Activated CD4-positive, alpha-beta T cell treated with anti-CD3 and anti-CD28 coated beads for 48 hours (primary cell): ENCODE results near the gene FAM107A.

ENCODE experiments used
- DNase-seq: peaks from one replicate; pipeline ENCODE4 v3.0.0-alpha.2; 2020

The FAM107A gene, protein sequence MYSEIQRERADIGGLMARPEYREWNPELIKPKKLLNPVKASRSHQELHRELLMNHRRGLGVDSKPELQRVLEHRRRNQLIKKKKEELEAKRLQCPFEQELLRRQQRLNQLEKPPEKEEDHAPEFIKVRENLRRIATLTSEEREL

DNA sequence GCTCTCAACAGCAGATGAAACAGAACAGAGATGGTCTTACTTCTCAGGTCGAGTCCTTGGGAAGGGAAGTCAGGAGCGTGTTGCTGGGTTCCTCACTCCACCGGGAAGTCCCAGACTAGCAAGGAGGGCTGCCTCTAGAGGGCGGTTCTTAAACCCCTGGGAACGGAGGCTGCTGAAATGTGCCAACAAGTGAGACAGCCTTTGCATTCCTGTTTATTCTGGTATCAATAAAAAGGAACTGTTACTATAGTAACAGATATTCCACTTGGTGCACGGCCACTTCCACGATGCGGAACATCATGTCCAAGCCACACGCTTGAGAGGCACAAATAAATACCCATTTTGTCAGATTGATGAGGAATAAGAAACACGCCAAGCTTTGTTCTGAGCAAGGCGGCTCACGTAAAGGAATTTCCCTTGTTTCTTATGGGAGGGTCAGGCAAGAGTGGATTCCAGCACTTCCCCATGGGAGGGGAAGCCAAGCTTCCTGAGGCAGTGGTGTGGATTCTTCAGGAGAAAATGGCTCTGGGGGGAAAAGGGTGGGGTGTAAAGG lies at the start of gene FAM107A:
FAM107A (minus strand) TSS at position 123 of the 553 bp plus-strand sequence. CDS start 7,531 bp downstream, outside the sequence.
- DNase-seq = no peak

DNA sequence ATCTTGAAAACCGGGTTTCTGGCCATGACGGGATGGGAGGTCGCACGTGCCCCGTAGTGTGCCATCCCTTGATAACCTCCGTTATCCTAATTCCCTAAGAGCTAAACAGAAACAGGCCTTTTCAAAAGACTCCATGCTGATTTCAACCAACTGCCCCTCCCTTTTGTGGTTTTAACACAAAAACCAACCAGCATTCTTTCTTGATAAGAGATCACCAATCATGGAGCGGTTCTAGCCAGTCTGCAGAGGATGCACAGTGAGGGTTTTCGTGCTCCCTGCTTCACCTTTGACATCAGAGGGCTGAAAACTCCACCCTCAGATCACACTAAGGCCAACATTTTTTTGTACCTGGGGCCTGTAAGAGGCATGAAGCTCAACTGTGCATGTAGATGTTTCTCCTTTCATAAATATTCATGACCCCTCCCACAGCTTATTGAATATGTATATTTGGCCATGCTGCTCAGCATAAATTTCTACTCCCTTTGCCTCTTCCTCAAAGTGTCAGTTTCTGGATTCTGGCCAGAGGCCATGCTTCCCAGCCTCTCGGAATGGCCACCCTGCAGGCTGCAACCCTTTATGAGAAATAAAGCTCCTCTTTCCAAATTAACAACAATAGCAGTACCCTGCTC lies 48.1 kb upstream of the FAM107A start:
- no peak for DNase-seq

DNA sequence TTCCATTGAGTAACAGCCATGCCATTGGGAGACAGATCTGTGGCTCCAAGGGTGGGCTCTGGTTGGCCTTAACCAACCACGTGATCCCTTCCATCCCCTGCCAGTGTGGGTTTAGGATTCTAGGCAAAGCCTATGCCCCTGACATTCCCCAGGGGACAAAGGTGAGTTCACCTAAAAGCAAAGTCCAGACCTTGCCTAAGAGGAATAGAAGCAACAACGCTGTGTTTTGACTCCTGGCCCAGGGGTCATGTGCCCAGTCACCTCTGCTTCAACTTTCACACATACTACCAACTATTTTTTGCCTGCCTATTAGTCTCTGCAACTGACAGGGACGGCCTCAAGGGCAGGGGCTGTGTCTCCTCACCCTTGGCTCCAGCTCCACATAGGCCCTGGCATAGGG lies 47.4 kb upstream of the FAM107A start:
- no peak for DNase-seq

DNA sequence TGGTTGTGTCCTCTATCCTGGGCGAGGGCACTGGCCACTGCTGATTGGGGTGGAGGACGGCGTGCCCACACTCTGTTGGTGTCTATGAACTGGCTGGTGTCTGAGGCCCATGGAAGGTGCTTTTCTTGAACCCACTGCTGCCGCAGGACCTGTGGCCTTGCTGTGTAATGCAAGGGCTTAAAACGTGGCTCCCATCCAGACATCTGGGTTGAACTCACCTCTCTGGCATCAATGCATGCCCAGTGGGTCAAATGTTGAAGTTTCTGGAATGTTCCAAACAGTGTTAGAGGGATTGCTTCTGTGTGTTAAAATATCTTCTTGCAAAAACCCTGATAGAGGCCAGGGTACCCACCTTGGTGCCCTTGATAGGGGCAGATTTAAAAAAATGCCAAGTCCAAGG lies 46.8 kb upstream of the FAM107A start:
- no peak for DNase-seq

DNA sequence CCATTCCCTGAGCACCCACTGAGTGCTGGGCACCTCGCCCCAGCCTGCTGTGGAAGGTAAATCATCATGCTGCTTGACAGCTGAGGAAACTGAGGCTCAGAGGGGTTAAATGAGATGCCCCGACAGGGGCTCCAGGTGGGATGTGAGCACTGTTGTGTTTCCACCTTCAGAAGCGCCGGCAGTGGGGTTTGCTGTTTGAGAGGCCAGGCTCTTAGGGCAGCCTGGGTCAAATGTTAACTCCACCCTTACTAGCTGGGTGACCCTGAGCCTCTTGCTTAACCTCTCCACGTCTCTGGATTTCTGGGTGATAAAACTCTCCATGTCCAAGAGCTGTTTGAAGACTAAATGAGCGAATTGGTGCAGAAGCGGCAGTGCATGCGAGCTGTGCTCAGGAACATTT lies 46.3 kb upstream of the FAM107A start:
- no peak for DNase-seq

DNA sequence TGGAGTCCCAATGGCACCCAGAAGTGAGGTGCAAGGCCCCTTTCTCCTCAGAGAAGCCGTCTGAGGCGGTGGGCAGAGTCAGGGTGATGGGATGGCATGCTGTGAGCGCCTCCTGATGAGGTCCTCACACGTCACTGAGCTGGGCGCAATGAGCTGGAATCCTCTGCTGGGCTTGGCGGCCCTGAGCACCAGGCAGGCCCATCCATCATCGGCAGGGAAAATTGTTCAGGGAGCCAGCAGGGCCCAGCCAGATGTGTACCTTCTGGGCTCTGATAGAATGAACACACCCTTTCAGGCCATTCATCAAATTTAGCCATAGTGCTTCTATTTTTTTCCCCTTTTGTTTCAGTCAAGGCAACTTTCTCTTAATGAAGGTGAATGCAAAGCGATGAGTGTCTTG lies 45.7 kb upstream of the FAM107A start:
- DNase-seq = no peak

DNA sequence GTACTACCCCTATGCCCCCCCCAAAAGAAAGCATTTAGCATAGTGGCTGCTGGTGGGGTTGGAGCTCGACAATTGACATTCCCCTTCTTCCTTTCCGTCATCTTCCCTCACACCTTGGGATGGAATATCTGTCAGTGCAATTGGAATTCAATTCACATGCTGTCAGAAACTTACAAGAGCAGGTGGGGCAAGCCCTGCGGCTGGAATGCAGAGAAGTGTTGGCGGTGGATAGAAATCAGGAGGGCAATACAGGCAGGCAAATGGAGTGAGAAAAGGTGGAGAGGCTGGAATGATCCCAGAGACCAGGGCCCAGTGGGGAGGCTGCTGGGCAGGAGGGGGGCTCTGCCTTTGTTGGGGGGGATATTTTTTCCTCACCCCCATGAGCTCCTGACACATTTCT lies 45.2 kb upstream of the FAM107A start:
- DNase-seq = no peak

DNA sequence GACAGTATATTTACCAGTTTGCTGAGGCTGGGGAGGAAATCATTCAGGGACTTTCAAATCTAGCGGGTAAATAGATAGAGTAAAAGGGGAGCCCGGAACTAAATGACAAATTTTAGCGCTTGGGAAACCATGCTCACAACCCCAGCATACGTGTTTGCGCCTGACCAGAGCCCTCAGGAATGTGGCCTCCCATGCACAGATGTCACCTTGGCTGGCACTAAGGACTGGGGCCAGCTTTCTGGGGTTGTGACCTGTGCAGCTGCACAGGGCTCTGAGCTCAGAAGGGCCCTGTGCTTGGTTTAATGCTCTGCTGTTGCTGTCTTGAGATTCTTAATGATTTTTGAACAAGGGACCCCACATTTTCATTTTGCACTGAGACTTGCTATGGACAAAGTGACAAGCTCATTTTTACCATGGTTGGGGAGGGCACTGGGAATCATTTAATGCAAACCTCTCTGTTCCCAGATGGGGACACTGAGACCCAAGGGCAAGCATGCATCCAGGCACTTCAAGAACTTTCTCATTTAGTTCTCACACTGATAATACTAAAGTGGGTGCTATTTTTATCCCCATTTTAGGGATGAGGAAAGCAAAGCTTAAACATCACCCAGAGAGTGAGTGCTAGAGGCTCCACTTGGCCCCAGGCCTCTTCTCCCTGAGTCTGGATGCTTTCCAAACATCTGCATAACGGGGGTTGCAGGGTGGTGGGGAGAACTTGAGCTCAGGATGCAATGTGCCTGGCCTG lies 44.1 kb upstream of the FAM107A start:
- no peak for DNase-seq

DNA sequence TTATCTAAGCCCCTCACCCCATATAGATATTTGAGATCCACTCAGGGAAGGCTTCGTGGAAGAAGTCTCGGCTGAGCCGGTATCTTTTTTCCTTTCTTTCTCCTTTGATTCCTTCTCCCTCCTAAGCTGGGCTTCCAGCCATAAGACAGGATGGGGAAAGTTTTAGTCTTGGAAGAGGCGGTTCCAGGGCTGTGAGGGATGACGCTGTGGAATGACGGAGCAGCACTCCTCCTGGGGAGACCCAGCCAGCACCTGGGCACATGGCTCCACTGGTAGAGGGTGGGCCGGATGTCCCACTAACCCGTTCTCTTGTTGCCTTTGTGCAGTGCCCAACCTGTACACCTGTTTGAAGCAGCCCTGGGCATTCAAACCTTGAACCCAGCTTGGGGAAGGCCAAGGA lies 43.2 kb upstream of the FAM107A start:
- no peak for DNase-seq

DNA sequence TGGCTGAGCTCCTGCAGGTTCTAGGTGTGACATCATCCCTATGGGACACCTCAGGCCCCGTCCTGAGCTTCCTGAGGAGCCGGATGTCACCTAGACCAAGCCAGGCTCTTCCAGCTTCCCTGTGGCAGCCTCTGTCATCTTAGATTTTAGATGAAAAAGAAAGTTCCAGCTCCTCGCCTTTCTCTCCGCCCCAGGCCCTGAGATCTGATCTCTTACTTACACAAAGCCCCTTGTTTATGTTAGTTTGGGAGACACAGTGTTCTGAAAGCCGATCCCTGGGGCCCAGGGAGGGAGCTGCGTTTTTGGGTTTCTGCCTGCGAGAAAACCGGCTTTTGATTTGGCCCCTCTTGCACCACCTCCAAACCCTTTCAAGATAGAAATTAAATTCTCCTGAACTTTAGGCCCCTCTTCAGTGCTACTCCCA lies 40.2 kb upstream of the FAM107A start:
- no peak for DNase-seq

DNA sequence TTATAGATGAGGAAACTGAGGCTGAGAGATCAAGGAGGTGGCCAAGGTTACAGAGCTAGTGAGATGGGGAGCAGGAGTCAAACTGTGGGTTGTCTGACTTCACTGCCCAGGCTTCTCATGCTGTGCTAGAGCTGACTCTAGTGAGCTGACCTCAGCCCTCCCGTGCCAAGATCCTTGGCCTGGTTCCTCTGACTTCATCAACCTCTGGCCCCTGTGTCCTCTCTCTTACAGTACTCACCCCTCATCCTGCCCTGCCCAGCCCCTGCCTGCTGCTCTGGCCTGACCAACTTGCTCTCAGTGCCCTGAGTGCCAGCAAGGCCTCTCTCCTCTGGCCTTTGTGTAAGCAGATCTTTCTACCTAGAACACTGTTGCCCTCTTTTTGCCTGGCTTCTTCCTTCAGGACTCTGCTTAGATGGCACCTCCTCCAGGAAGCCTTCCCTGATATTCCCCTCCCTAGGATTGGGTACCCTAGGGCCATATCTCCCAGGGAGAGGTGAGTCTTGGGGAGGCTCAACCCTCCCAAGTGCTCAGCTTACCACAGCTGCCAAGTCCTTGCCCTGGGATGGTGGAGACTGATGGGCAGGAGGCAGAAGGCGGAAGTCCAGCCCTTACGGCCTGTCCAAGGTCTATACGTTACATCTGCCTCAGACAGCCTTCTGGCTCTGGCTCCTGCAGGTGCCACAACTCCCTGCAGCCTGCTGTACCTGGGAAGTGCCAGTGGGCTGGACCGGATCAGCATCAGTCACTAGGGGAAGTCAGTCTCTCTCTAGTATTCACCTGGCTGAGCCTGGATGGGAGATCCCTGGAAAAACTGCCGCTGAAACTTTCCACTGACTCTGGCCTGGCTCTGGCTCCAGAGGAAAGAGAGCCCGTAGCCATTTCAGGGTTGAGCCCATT lies 36.3 kb upstream of the FAM107A start:
- DNase-seq = no peak

DNA sequence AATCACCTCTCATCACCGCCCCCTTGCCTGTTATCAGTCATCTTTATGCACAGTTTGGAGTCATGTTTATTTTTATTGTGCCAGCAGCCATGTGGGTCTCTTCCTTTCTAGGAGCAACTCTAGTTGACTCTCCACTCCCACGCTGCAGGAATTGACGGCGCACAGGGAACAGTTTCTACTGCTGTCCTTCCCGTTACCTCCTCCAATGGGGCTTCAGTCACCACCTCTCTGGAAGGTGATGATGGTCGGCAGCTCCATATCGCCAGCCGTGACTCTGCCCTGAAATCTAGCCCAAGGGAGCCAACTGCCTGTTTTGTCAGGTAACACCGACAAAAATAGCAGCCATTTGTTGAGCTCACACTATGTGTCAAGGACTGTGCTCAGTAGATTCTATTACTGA lies 35.6 kb upstream of the FAM107A start:
- DNase-seq = no peak

DNA sequence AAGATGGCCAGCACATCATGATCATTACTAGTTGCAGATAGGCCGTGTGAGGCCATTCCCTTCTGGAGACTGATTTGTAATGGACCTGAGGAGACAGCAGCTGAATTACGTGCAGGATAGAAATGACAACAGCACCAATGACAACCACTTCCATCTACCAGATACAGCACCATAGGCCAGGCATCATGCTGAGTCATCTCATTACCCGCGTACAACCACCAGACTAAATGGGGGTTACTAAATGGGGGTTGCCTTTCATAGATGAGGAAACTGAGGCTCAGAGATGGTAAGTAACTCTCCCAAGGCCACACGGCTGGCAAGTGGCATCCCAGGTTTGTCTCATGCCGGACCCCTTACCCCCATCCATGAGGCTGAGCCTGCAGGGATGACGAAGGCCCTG lies 32.8 kb upstream of the FAM107A start:
- DNase-seq = no peak

DNA sequence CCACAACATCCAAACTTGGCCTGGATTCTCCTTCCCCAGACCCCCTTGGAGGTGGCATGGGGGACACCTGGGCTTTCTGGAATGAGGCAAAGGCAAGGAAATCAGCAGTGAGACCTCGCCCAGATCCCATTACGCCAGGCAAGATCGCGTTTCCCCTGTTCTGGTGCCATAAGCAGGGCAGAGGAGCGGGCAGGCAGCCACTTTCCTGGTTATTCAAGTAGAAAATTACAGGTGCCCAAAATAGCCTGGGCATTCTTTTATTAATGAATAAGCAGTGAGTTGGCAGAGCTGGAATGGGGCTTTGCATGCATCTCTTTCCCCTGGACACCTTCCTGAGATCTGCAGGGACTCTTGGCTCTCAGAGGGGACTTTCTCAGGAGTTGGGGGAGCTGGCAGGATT lies 31.5 kb upstream of the FAM107A start:
- DNase-seq = no peak

DNA sequence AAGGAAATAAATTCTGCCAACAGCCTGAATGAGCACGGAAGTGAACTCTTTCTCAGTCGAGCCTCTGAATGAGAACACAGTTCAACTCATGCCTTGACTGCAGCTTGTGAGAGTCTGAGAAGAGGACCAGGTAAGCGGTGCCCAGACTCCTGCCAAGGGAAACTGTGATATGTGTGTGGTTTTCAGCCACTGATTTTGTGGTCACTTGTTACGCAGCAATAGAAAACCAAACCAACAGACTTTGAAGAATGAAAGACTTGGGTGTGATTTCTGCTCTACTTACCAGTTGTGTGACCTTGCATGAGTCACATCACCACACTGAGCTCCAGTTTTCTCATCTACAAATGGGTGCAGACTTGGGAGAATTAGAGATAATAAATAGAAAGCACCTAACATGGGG lies 30.6 kb upstream of the FAM107A start:
- no peak for DNase-seq

DNA sequence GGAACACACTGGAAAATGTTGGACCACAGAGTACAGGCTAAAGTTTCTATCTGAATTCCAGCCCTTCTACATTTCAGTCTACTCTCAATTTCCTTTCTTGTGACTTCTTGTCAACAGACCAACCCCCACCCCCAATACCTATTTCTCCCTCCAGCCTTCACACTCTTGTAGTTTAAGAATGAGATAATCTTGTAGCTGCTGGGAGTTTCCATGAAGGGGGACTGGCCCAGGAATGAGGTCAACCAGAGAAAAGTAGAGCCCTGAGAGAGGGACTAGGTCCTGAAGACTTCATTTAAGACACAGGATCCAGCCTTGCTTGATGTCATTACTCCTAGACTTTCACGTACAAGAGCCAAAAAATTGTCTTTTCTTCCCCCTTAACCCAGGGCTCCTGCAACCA lies 29.5 kb upstream of the FAM107A start:
- DNase-seq = no peak

DNA sequence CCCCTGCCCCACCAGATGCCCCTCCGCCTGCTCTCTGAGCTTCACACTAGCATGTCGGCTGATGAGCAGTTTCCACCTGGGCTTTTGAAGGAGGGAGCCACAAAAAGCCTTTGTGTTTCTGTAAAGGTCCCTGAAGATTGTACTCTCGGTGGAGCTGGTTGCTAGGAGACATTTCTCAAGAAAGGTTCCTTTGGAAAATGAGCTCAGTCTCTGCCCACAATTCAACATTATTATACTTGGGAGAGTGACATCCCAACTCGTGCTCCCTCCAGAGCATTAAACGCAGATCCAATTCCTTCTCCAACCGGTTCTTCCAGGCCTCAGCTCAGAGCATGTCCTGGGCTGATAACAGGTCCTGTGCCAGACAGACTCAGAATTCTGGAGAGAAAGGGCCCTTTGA lies 26.8 kb upstream of the FAM107A start:
- no peak for DNase-seq

DNA sequence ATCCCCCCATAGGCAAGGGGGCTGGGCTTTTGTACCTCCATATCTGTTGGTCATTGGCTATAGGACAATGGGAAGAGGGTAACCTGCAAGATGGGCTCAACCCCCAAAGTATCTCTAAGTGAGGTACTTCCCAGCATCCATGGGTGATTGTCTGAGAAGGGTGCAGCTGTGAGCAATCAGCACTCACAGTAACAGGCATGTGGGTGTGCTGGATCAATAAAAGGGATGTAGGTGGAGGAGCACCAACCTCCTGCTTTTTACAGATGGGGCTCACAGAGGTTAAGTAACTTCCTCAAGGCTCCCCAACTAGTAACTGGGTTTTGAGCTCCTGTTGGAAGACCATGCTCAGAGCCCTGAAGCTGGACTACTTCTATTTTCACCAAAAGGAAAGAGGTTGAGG lies 26.4 kb upstream of the FAM107A start:
- no peak for DNase-seq

DNA sequence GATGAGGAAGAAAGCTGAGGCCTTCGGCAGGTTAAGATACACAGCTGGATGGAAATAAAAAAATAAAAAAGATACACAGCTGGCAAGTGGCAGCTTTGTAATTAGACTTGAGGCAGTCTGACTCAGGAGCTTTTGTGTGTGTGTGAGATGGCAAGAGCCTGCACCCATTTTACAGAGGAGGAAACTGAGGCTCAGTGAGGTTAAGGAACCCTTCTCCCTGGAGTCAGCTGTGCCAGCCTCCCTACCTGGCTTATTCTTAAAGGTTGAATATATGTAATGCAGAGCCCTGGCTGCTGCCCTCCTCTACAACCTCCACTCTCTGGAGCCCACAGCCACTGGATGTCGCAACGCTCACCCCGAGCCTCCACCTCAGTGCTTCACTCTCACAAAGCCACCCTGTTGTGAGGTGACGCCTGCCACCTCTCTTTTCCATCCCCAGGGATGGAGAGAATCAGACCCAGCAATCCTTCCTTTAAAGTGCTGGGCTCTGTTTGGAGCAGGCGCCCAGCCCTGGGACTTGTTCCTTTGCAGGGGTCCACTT lies 20.6 kb upstream of the FAM107A start:
- DNase-seq = no peak

DNA sequence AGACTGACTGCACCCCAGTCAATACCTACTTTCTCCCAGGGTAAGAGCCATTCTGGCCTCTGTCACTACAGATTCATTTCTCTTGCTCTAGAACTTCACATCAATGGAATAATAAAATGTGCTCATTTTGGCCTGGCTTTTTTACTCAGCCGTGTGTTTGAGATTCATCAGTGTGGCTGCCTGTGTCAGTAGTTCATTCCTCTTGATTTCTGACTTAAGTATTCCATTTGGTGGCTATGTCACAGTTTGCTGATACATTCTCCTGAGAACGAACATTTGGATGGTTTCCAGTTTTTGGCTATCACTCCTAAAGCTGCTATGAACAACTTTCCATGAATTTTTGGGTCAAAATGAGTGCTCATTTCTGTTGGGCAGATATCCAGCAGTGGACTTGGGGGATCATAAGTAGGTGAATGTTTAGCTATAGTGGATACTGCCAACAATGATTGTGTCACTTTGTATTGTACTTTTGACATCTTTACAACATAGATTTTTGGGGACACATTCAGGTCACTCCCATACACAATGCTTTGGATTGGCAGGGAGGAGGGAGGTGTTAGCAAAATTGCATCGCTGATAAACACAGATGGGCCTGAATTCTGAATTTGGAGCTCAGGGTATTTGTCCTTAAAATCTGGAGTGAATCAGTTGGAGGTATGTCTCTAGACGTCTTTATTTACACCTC lies 19.8 kb upstream of the FAM107A start:
- no peak for DNase-seq

DNA sequence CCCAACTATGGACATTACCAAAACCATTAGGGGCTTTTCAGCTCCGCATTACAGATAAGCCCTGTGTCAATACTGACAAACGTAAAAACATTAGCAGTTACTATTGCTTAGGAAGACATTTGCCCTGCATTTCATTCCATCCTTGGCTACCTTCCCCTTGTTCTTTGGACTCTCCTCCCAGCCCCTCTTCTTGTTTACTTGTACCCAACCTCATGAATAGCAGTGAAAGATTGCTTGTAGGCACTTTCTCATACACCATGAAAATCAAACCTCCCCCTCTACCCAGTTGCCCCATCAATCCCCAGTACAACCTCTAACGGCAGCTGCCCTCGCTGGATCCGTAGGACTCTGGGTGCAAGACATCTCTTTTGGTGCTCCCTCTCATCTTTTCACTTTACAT lies 16.9 kb upstream of the FAM107A start:
- no peak for DNase-seq
